Right renal pelvis (tissue), 4 donors: ENCODE measurements around the gene ACOT13. TPM values are rescaled to one million over a fixed set of nuclear protein-coding genes. Genes with fewer than 3 reads are reported as not detected.
"Not testable (repeated sequence)": the region's sequence is repeated elsewhere in the genome, so short reads cannot be mapped to it uniquely, and the experiment has no call there.

Experiments
- DNase-seq, 4 donors: peaks; one replicate each; pipeline ENCODE4 v3.0.0-alpha.2; 2013; ENCODE audit warnings: low read depth in 4 of 4, low spot score in 3 of 4, missing footprints in 1 of 4
- polyA plus RNA-seq, 4 donors: library from polyadenylated mRNA; unstranded; fragments of 120-200 nt; gene quantifications; one replicate each; pipeline ENCODE4 v1.2.1, GENCODE V29; 2013; ENCODE audit not compliant: insufficient read length in 4 of 4

ACOT13 gene
- polyA plus RNA-seq, 4 donors: 36.5 to 45.0 (median 43.0) TPM

- DNase-seq: peak; percentile 100
Measured at GRCh38 chr6:24720604-24721460, 54.0 kb downstream of the ACOT13 start.

- DNase-seq: peak in 1 of 4 donors; percentile 76
Measured at GRCh38 chr6:24721461-24722215, 54.8 kb downstream of the ACOT13 start.

DNA sequence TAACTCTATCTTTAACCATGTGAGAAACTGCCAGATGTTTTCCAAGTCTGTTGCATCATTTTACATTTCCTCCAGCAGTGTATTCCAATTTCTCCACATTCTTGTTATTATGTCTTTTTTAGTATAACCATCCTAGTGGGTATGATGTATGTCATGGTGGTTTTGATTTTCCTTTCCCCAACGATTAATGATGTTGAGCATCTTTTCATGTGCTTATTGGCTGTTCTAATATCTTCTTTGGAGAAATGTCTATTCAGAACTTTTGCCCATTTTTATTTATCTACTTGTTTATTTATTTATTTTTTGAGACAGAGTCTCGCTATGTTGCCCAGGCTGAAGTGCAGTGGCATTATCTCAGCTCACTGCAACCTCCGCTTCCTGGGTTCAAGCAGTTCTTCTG, 56.4 kb downstream of the ACOT13 start:
- DNase-seq: no peak

DNA sequence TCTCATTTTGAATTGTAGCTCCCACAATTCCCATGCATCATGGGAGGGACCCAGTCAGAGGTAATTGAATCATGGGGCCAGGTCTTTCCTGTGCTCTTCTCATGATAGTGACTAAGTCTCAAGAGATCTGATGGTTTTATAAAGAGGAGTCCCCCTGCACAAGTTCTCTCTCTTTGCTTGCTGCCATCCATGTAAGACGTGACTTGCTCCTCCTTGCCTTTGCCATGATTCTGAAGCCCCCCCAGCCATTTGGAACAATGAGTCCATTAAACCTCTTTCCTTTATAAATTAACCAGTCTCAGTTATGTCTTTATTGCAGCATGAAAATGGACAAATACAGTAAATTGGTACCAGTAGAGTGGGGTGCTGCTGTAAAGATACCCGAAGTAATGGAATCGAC, 63.8 kb downstream of the ACOT13 start:
- DNase-seq: not testable (repeated sequence)

GRCh38 chr6:24731456-24732134, 64.7 kb downstream of the ACOT13 start:
- DNase-seq: not testable (repeated sequence)

DNA sequence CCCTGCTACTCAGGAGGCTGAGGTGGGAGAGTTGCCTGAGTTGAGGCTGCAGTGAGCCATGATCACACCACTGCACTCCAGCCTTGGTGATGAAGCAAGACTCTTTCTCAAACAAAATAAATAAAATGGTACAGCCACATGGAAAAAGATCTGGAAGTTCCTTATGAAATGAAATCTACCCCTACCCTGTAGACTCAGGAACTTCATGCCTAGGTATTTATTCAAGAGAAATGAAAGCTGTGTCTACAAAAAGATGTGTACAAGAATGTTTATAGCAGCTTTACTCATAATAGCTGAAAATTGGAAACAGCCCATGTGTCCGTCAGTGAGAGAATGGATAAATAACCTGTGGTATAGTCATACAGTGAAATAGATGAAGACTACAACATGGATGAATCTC, 67.3 kb downstream of the ACOT13 start:
- DNase-seq: no peak

DNA sequence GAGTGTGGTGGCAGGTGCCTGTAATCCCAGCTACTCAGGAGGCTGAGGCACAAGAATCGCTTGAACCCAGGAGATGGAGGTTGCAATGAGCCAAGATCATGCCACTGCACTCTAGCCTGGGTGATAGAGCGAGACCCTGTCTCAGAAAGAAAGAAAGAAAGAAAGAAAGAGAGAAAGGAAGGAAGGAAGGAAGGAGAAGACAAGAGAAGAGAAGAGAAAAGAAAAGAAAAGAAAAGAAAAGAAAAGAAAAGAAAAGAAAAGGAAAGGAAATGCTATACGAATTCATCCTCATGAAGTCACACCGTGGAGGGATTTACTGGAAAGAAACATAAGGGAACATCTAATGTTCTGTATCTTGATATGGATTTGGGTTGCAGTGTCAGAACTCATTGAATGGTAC, 67.8 kb downstream of the ACOT13 start:
- DNase-seq: not testable (repeated sequence)

GRCh38 chr6:24738741-24739140, 71.9 kb downstream of the ACOT13 start:
- DNase-seq: no peak

DNA sequence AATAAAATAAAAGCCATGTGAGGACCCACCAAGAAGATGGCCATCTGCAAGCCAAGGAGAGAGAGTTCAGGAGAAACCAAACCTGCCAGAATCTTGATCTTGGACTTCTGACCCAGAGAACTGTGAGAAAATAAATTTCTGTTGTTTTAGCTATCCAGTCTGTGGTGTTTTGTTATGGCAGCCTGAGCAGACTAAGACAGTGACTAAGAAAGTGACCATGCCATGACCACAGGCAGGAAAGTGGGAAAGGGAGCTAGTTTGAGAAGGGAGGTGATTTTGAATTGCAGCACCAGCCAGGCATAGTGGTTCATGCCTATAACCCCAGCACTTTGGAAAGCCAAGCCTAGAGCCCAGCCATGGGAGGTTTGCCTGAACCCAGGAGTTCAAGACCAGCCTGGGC, 74.0 kb downstream of the ACOT13 start:
- DNase-seq: no peak

GRCh38 chr6:24742216-24742738, 75.4 kb downstream of the ACOT13 start:
- no peak for DNase-seq

DNA sequence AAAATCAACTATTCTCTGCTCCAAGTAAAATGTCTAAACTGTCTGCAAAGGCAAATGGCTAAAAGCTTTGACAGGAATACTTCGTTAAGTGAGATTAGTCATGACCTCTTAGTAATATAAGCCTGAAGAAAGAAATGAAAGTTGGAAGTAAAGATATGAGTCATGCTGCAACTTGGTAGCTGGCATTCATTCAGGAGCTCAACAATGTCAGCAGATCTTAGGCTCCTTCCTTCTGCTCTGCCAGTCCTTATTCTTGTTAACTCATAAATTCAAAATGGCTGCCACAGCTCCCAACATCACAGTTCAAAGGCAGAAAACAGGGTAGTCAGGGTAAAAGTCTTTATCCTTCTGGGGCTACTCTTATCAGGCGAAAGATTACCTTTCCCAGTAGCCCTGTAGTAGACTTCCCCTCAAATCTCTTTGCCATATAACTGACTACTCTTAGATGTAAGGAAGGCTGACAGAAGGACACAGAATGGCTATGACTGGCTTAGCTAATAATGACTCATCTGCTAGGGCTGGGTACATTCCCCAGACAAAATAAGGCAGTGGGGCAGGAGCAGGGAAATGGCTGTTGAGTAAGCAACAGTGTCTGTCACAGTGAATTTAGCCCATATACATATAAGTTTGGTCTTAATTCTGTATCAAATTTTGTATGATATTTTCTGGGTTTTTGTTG, 76.5 kb downstream of the ACOT13 start:
- DNase-seq: no peak

- no peak for DNase-seq
Measured at GRCh38 chr6:24743944-24744335, 77.1 kb downstream of the ACOT13 start.

DNA sequence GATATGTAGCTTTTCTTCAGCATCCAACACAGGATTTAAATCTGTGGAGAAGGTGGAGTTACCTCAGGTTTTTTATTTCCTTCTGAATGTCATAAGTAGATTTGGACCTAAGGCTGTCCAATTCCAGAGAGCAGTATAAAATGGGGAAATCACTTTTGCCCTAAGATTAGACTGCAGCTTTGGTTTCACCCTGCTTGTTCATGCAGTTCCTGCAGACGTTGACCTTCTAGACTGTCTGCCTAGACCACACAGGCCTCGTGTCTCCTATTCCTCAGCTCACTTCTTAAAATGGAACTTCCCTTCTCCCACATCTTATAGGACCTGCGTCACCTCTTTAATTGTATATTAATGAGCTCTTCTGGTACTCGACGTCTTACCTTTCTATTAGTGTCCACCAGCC, 78.0 kb downstream of the ACOT13 start:
- DNase-seq: no peak

GRCh38 chr6:24749297-24749696, 82.4 kb downstream of the ACOT13 start:
- no peak for DNase-seq

GRCh38 chr6:24750878-24751277, 84.0 kb downstream of the ACOT13 start:
- not testable (repeated sequence) for DNase-seq

GRCh38 chr6:24752503-24752902, 85.6 kb downstream of the ACOT13 start:
- DNase-seq: no peak

DNA sequence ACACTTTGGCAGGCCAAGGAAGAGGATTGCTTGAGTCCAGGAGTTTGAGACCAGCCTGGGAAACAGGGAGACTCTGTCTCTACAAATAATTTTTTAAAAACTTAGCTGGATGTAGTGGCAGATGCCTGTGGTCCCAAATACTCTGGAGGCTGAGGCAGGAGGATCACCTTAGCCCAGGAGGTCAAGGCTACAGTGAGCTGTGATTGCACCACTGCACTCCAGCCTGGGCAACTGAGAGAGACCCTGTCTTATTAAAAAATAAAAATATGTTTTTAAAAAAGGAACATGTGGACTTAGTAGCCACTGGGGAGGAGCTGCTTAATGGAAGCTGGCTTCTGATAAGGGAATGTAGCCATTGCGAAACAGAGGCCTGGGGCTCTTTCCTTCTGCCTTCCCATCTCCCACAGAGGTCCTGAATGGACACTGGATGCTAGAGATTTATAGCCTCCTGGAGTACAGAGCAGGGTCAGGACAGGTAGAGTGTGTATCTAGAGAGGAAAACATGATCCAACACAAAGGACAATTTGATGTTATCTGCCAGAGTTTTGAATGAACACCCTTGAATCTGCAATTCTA, 86.1 kb downstream of the ACOT13 start:
- no peak for DNase-seq

- DNase-seq: no peak
Measured at GRCh38 chr6:24753545-24753944, 86.7 kb downstream of the ACOT13 start.

DNA sequence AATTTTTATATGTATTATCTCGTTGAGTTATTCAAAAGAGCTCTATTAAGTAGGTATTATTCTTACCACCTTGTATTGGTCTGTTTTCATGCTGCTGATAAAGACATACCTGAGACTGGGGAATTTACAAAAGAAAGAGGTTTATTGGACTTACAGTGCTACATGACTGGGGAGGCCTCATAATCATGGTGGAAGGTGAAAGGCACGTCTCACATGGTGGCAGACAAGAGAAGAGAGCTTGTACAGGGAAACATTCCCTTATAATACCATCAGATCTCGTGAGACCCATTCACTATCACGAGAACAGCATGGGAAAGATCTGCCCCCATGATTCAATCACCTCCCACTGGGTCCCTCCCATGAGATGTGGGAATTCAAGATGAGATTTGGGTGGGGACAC, 87.5 kb downstream of the ACOT13 start:
- DNase-seq: not testable (repeated sequence)
